SU-DHL-6 (cell line): ENCODE measurements around the gene VDR.

ENCODE experiments used
- H2AFZ ChIP-seq: fragments of 200-600 bp; sonication (generic); 2 replicates; pipeline ENCODE4 v1.6.1; 2014; ENCODE audit warnings: low read depth, mild to moderate bottlenecking, moderate library complexity, mixed read lengths, antibody characterized with exemption, low read length; ENCODE audit not compliant: severe bottlenecking
- H3F3A ChIP-seq: fragments of 200-600 bp; shearing (Covaris generic); 2 replicates; pipeline ENCODE4 v1.6.0; 2016; ENCODE audit warnings: antibody characterized with exemption, mild to moderate bottlenecking; ENCODE audit not compliant: insufficient read depth
- H3K27ac ChIP-seq: fragments of 200-600 bp; sonication (generic); 2 replicates; pipeline ENCODE4 v1.5.1; 2016; ENCODE audit warnings: low read depth, mild to moderate bottlenecking, low read length, moderate library complexity, mixed read lengths
- H3K27me3 ChIP-seq: fragments of 200-600 bp; sonication (generic), shearing (Covaris generic); 2 replicates; pipeline ENCODE4 v1.6.0; 2014; ENCODE audit warnings: mild to moderate bottlenecking, low read length
- H3K36me3 ChIP-seq: fragments of 200-600 bp; sonication (generic); 2 replicates; pipeline ENCODE4 v1.6.1; 2014; ENCODE audit warnings: mild to moderate bottlenecking, low read length, mixed read lengths
- H3K4me2 ChIP-seq: fragments of 300-600, 200-600 bp; shearing (Covaris generic), sonication (generic); 2 replicates; pipeline ENCODE4 v1.6.0; 2014; ENCODE audit warnings: low read length, low read depth, mild to moderate bottlenecking; ENCODE audit not compliant: poor library complexity, severe bottlenecking
- H3K4me3 ChIP-seq: fragments of 200-600 bp; sonication (generic); 2 replicates; pipeline ENCODE4 v1.5.1; 2014; ENCODE audit warnings: antibody characterized with exemption, low read length, mild to moderate bottlenecking, mixed read lengths; ENCODE audit not compliant: insufficient read depth, poor library complexity, severe bottlenecking
- H3K79me2 ChIP-seq: fragments of 200-600 bp; sonication (generic); 2 replicates; pipeline ENCODE4 v1.6.1; 2014; ENCODE audit warnings: mild to moderate bottlenecking, low read length, moderate library complexity; ENCODE audit not compliant: insufficient read depth
- H3K9ac ChIP-seq: fragments of 200-600 bp; sonication (generic); 2 replicates; pipeline ENCODE4 v1.7.0; 2014; ENCODE audit warnings: mild to moderate bottlenecking, low read length
- H3K9me2 ChIP-seq: fragments of 200-600 bp; sonication (generic); replicated peaks from 2 replicates; pipeline ENCODE4 v1.6.1; 2014; ENCODE audit warnings: low read length; ENCODE audit not compliant: insufficient read depth
- H3K9me3 ChIP-seq: fragments of 200-600 bp; sonication (generic); 2 replicates; pipeline ENCODE4 v1.6.1; 2014; ENCODE audit warnings: low read length, mixed read lengths; ENCODE audit not compliant: insufficient read depth
- H4K20me1 ChIP-seq: fragments of 200-600 bp; sonication (generic); 2 replicates; pipeline ENCODE4 v1.6.1; 2014; ENCODE audit warnings: low read depth, mild to moderate bottlenecking, antibody characterized with exemption, low read length, moderate library complexity, mixed read lengths
- EZH2phosphoT487 ChIP-seq: fragments of 200-600 bp; sonication (generic), shearing (Covaris generic); conservative IDR thresholded peaks from 2 replicates; pipeline ENCODE4 v1.6.1; 2018; ENCODE audit warnings: mild to moderate bottlenecking, antibody characterized with exemption, low read length, moderate library complexity, mixed read lengths
- TF ChIP-seq, protein P1 (sequence below): fragments of 200-600 bp; sonication (generic); IDR thresholded peaks from one replicate; pipeline ENCODE4 v1.5.1; 2017; ENCODE audit warnings: antibody characterized with exemption, mild to moderate bottlenecking, low read length, moderate library complexity; ENCODE audit not compliant: insufficient read depth, poor library complexity, severe bottlenecking

The VDR gene

DNA sequence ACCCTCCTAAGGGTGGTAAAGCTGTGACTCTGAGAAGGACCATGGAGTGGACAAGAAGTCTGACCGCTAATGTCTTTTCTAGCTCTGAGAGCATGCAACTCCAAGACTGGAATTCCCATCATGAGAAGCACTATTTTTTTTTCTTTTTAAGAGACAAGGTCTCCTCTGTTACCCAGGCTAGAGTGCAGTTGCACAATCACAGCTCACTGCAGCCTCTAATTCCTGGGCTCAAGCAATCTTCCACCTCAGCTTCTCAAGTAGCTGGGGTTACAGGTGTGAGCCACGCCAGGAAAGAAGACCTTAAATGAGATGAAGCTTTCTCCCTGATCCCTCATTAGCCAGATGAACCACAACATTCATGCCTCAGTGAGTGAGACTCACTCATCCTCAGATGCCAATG, 19.2 kb downstream of the VDR start:
- Histone ChIP-seq H3K79me2 (no peaks in the 10 kb centered on the region), H3K36me3 (no peaks in the 10 kb centered on the region), H4K20me1 (no peaks in the 10 kb centered on the region), H3K4me3 (no peak overlapping the region), H3K27ac (no peak overlapping the region), H3K27me3 (no peaks in the 10 kb centered on the region), H3K9me3 (no peaks in the 10 kb centered on the region), H2AFZ (no peak overlapping the region), H3K4me2 (no peak overlapping the region), H3K9me2 (no peaks in the 10 kb centered on the region), H3K9ac (no peak overlapping the region), H3F3A (no peaks in the 10 kb centered on the region)
- no peak for TF ChIP-seq EZH2phosphoT487
- TF ChIP-seq, protein P1, sequence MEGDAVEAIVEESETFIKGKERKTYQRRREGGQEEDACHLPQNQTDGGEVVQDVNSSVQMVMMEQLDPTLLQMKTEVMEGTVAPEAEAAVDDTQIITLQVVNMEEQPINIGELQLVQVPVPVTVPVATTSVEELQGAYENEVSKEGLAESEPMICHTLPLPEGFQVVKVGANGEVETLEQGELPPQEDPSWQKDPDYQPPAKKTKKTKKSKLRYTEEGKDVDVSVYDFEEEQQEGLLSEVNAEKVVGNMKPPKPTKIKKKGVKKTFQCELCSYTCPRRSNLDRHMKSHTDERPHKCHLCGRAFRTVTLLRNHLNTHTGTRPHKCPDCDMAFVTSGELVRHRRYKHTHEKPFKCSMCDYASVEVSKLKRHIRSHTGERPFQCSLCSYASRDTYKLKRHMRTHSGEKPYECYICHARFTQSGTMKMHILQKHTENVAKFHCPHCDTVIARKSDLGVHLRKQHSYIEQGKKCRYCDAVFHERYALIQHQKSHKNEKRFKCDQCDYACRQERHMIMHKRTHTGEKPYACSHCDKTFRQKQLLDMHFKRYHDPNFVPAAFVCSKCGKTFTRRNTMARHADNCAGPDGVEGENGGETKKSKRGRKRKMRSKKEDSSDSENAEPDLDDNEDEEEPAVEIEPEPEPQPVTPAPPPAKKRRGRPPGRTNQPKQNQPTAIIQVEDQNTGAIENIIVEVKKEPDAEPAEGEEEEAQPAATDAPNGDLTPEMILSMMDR: no peak

DNA sequence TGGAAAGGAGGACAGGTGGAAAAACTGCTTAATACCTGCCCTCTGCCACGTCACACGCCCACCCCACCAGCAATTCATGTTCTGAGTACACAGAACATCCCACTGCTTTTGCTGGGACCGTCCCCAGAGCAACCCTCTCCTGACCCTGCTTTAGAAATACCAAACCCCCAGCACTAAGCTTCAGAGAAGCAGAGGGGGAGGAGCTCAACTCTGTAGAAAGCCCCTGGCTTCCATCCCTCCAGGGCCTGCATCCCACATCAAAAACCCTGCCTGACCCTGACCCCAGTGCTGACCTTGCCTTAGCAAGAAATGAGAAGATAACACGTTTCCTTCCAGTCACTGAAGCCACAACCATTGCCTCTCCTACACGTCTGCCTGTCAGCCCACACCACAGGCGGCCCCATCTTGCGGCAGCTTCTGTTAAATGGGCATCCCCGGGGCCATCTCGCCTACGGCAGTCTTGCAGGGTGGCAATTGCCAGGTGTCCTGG, 19.7 kb downstream of the VDR start:
- no peak overlapping the region for H3K9ac ChIP-seq
- H4K20me1 ChIP-seq: no peaks in the 10 kb centered on the region
- TF ChIP-seq, protein P1: no peak
- no peak for TF ChIP-seq EZH2phosphoT487
- H3K27me3 ChIP-seq: no peaks in the 10 kb centered on the region
- H3K79me2 ChIP-seq: no peaks in the 10 kb centered on the region
- no peaks in the 10 kb centered on the region for H3K9me3 ChIP-seq
- H2AFZ ChIP-seq: no peak overlapping the region
- H3K27ac ChIP-seq: no peak overlapping the region
- no peak overlapping the region for H3K4me2 ChIP-seq
- H3F3A ChIP-seq: no peaks in the 10 kb centered on the region
- H3K4me3 ChIP-seq: no peak overlapping the region
- no peaks in the 10 kb centered on the region for H3K9me2 ChIP-seq
- H3K36me3 ChIP-seq: no peaks in the 10 kb centered on the region

DNA sequence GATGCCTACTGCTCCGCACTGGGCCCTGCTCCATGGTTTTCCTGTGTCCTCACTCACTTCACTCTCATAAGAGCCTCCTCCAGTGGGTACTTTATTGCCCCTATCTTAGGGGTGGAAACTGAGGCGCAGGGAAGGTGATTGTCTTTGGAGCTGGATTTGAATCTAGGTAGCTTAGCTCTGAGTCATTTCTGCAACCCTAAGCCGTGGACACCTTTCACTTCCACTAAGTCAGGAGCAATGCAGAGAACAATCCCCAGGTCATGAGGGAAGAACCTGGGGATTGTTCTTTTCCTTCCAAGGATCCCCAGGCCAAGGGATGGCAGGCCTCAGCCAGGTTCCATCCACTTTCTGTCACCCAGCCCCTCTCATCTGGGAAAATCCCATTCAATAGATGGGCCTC, 20.3 kb downstream of the VDR start:
- Histone ChIP-seq H2AFZ (no peak overlapping the region), H3K4me3 (no peak overlapping the region), H3K36me3 (no peaks in the 10 kb centered on the region), H3K9me2 (no peaks in the 10 kb centered on the region), H3F3A (no peaks in the 10 kb centered on the region), H3K79me2 (no peaks in the 10 kb centered on the region), H3K4me2 (no peak overlapping the region), H3K27me3 (no peaks in the 10 kb centered on the region), H3K9me3 (no peaks in the 10 kb centered on the region), H3K9ac (no peak overlapping the region), H3K27ac (no peak overlapping the region), H4K20me1 (no peaks in the 10 kb centered on the region)
- TF ChIP-seq, protein P1: no peak
- no peak for TF ChIP-seq EZH2phosphoT487
